Mesodermal cell (in vitro differentiated cells): Measurements from ENCODE around the gene RPH3AL.

ENCODE experiments used
- H3K27ac ChIP-seq: 2 replicates; pipeline ENCODE4 v1.7.0; 2013; ENCODE audit warnings: mild to moderate bottlenecking, low read depth, low read length, moderate library complexity; ENCODE audit not compliant: severe bottlenecking
- H3K36me3 ChIP-seq: 2 replicates; pipeline ENCODE4 v1.7.1; 2013; ENCODE audit warnings: mild to moderate bottlenecking, low read length, moderate library complexity; ENCODE audit not compliant: control insufficient read depth, insufficient read depth
- H3K4me1 ChIP-seq: one replicate; pipeline ENCODE4 v1.7.1; 2013; ENCODE audit warnings: mild to moderate bottlenecking, low read length; ENCODE audit not compliant: insufficient read depth, control insufficient read depth, poor library complexity, severe bottlenecking
- H3K4me3 ChIP-seq: 2 replicates; pipeline ENCODE4 v1.7.0; 2013; ENCODE audit warnings: low read length, control low read depth, mild to moderate bottlenecking; ENCODE audit not compliant: insufficient read depth, poor library complexity, severe bottlenecking; ENCODE audit errors: extremely low read depth
- H3K9me3 ChIP-seq: 2 replicates; pipeline ENCODE4 v1.7.1; 2013; ENCODE audit warnings: mild to moderate bottlenecking, low read length, moderate library complexity; ENCODE audit not compliant: control insufficient read depth
- WGBS, 2 experiments: methylation state at CpG; one replicate each; pipeline ENCODE4 v1.1.5; 2013; ENCODE audit warnings: missing lambda C conversion rate in 2 of 2; ENCODE audit not compliant: insufficient coverage in 2 of 2; 5-methylcytosine and 5-hydroxymethylcytosine counted together

RPH3AL gene

DNA sequence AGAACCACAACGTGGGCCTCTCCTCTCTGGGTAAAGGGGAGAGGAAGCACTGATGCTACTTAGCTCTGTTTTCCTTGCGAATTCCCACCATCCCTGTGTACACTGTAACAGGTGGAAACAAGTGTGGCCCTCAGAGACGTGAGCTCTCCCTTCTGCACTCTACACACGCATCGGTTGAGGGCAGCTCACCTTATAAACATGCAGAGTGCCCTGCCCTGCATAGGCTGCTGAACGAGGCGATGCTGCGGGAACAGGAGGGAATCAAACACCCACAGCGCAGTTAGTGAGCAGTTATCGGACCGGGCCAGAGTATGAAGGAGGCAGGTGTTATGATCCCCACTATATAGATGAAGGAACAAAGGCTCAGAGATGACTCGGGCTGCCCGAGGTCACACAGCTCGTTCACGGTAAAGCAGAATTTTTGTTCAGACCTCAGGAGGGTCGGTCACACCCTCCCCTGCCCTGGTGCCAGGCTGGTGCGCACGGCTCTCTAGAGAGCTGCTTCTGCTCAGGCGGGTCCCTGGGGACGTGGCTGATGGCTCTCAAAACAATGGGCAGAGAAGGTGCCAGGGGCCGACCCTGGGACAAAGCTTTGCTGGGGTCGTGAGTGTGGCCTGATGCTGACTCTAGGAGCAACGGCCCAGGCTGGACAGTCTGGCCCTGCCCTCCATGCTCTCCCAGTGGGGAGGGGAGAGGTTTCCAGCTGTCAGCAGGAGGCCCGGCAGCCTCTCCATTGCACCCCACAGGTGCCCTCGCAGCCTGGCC lies 68.5 kb downstream of the RPH3AL start:
- WGBS, 2 experiments: 89 to 90% methylated on average over 20 to 23 of the region's 25 CpGs
- Histone ChIP-seq H3K9me3 (peaks cover 9% of the 10 kb centered on the region), H3K4me1 (no peaks in the 10 kb centered on the region), H3K4me3 (no peak overlapping the region), H3K27ac (no peak overlapping the region), H3K36me3 (no peaks in the 10 kb centered on the region)

DNA sequence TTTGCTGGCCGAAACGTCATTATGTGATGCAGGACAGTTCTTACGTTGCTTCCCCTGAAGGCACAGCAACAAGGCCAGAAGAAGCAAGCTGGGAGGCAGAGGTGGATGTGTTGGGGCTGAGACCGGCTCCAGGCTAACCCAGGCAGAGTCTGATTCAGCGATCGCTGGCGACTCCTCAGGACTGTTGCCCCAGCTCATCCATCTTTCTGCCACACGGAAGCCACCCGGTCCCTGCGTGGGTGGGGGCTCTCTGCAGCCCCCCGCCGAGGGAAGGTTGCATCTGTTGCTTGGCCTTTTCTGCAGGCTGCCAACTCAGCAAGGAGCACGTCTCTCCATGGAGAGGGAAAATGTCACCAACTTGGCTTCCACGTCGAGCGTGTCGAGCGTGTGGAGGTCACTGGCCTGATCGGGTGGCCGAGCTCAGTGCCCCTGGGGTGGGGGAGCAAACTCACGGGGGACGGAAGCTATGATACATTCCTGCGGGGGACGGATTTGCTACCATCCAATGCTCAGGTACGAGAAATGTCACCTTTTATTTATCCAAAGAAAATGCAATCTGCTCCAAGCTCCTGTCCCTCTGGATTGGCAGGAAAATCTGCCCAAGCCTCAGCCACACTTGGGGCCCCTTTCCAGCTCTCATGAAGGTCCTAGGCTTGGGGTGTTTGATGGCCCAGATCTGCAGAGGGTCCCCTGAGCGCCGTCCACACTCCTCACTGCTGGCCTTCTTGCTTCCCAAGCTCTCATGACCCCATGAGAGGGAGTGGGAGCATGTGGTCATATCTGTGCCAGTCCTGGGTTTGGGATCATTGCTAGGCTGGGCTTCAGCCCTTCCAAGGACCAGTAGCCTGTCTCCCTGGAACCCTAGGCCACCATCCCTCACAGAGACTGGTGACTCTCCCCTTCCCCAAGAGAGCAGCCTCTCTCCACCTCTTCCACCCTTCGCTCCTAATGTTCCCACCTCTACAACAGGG lies 69.4 kb downstream of the RPH3AL start:
- WGBS, 2 experiments: 81 to 83% methylated on average over 18 to 24 of the region's 28 CpGs
- peaks cover 9% of the 10 kb centered on the region for H3K9me3 ChIP-seq
- no peak overlapping the region for H3K27ac ChIP-seq
- H3K4me1 ChIP-seq: no peaks in the 10 kb centered on the region
- H3K4me3 ChIP-seq: no peak overlapping the region
- H3K36me3 ChIP-seq: no peaks in the 10 kb centered on the region

DNA sequence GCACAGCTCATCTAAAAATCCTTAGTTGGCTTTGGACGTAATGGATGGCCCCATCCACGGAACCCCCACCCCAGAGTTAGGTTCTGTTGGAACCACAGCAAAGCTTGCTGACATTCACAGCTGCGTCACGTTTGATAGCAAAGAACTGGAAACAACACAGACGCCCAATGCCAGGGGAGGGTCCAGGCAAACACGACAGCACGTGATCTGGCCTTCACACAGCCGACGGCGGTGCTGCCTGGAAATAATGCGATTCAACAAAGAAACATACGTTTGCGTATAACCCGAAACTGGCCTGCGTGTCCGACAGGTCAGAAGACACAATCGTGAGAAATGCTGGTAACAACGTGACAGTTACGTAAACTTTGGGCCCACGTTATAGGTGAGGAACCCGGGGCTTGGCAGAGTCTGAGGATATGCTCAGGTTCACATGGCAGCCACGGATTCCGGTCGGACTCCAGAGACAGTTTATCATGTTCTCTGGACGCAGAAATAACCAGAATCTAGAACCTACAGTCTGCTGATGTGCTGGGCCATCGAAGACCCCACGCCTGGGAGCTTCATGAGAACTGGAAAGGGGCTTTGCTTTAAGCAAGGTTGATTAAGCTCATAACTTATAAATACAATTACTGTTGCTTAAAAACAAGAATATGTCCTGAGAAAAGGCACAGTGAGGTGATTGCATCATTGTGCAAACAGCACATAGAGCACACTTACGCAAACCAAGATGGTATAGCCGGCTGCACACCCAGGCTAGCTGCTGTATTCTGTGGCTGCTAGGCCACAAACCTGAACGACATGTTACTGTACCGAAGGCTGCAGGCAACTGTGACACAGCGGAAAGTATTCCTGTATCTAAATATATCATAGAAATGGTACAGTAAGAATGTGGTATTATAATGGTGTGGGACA lies 70.4 kb downstream of the RPH3AL start:
- Histone ChIP-seq H3K9me3 (peaks cover 9% of the 10 kb centered on the region), H3K27ac (no peak overlapping the region), H3K4me1 (no peaks in the 10 kb centered on the region), H3K4me3 (no peak overlapping the region), H3K36me3 (no peaks in the 10 kb centered on the region)
- WGBS, 2 experiments: 87 to 88% methylated on average over 29 to 30 of the region's 32 CpGs

DNA sequence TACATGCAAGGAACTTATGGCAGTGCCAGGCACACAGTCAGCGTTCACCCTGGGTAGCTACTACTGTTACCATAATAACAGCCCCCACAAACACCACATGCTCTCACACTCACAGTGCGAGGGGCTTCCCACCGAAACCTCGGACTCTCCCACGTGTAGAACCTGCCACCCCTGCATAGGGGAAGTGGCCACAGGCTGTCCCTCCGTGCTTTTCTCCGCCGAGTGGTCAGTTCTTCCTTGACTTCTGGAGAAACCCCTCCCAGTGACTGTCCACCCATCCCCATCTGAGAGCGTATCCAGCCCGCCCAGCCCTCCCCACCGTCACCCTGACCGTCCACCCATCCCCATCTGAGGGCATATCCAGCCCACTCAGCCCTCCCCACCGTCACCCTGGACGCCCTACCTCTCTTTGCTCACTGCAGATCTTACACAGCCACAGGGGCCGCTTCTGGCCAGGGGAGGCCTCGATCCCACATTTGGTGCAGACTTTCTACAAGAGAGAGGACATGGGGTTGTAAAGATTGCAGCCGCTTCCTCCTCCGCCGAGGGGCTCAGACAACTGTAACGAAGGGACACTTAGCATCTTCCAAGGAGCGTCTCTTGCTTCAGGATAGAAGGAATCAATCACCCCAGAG lies 71.1 kb downstream of the RPH3AL start:
- 89 to 90% methylated on average over 15 to 17 of the region's 21 CpGs for WGBS, 2 experiments
- Histone ChIP-seq H3K36me3 (no peaks in the 10 kb centered on the region), H3K27ac (no peak overlapping the region), H3K4me1 (no peaks in the 10 kb centered on the region), H3K9me3 (peaks cover 9% of the 10 kb centered on the region), H3K4me3 (no peak overlapping the region)

DNA sequence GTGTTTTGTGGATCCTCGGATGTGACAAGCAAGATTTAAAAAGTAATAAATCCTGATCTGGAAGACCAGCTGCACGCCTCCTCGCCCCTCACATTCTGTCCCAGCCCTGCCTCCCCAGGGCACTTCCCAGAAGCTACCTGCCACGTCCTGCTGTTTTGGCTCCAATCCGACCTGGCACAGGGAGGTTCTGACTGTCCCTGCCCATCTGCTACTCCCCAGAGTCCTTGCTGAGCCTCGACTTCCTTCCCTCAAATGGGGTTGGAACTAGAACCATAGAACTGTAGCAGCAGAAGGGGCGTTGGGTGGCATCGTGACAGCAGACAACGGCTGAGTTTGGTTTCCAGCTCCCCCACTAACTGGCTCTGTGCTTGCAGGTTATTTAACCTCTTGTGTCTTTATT lies 71.7 kb downstream of the RPH3AL start:
- Histone ChIP-seq H3K27ac (no peak overlapping the region), H3K4me1 (no peaks in the 10 kb centered on the region), H3K36me3 (no peaks in the 10 kb centered on the region), H3K9me3 (peaks cover 9% of the 10 kb centered on the region), H3K4me3 (no peak overlapping the region)
- WGBS, 2 experiments: 84 to 92% methylated on average over 9 of the region's 9 CpGs

DNA sequence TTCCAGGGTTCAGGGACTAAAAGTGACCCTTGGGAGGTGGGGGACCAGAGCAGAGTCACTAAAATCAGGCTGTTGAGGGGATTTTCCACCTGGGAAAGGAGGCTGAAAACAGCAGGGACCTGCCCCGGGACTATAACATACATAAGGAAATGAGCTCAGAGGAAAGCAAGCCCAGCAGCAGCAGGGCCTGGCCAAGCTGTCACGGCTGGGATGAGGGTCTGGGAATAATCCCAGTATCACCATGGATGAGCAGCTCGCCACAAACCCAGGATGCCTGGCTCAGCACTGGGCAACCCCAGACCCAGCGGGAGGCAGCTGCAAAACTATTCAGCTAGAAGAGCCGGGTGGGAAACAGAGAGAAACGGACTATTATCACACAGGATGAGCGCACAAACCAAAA lies 72.4 kb downstream of the RPH3AL start:
- Histone ChIP-seq H3K36me3 (no peaks in the 10 kb centered on the region), H3K4me1 (no peaks in the 10 kb centered on the region), H3K9me3 (peaks cover 9% of the 10 kb centered on the region), H3K4me3 (no peak overlapping the region), H3K27ac (no peak overlapping the region)
- 67 to 69% methylated on average over 4 to 5 of the region's 7 CpGs for WGBS, 2 experiments

DNA sequence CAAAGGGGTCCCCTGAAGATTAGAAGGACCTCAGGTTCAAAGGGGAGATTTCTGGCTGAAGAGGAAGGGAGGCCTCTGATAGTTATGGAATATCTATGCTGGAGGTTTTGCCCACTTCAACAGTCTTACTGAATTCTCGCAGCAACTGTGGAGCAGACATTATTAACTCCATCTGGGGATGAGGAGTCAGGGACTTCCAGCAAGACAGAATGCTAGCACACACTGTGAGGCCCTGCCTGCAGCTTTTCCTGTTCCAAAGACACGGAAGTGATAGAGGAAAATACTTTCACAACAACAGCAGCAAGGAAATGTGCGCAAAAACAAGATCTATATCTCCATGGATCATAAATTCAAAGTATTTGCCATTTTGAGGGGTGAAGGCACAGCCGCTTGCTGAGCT lies 72.8 kb downstream of the RPH3AL start:
- WGBS, 2 experiments: 86 to 91% methylated on average over 2 to 3 of the region's 4 CpGs
- H3K9me3 ChIP-seq: peaks cover 9% of the 10 kb centered on the region
- H3K36me3 ChIP-seq: no peaks in the 10 kb centered on the region
- no peak overlapping the region for H3K27ac ChIP-seq
- no peaks in the 10 kb centered on the region for H3K4me1 ChIP-seq
- no peak overlapping the region for H3K4me3 ChIP-seq

DNA sequence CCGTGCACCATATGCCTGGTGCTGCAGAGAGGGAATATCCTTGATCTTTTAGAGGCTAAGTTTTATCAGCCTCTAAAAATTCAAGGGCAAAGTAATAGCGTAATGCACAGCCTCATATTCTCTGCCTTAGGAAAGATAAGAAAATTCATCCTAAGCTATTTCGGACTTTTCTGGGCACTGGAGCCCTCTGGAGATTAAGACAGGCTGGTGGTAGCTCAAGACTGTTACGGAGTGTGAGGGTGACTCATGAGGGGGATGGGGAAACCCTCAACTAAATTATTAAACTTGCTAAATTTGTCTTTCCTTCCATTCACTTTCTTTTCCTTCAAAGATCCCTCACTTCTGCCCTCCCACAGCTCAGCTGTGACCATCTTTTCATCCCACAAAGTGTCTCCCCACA lies 73.3 kb downstream of the RPH3AL start:
- 67 to 100% methylated on average over 1 to 2 of the region's 4 CpGs for WGBS, 2 experiments
- no peak overlapping the region for H3K4me3 ChIP-seq
- no peaks in the 10 kb centered on the region for H3K36me3 ChIP-seq
- no peaks in the 10 kb centered on the region for H3K4me1 ChIP-seq
- H3K9me3 ChIP-seq: peaks cover 9% of the 10 kb centered on the region
- no peak overlapping the region for H3K27ac ChIP-seq

DNA sequence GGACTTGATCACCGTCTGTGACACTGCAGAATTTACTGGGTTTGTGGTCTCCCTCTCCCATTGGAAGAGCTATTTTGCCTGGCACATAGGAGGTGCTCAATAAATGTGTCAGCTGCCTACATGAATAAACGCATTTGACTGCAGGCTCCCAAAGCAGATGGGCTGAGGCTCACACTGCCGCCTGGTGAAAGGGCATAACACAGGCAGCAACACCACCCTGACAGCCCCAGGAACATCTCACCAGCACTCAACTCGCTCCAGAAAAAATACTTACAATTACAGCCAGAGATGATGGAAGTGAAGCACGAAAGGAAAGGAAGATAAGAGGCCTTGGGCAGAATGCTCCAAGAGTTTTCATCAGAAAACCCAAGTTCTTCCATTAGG lies 73.9 kb downstream of the RPH3AL start:
- H3K4me1 ChIP-seq: peaks cover 3% of the 10 kb centered on the region
- no peaks in the 10 kb centered on the region for H3K36me3 ChIP-seq
- H3K27ac ChIP-seq: no peak overlapping the region
- H3K4me3 ChIP-seq: no peak overlapping the region
- H3K9me3 ChIP-seq: peaks cover 9% of the 10 kb centered on the region
- 91 to 95% methylated on average over 3 to 4 of the region's 5 CpGs for WGBS, 2 experiments
